Skeletal muscle satellite cell (primary cell): ENCODE measurements around the gene ERCC2.

Source experiments
- H3K27me3 ChIP-seq: 2 replicates; pipeline ENCODE4 v1.7.0; 2013; ENCODE audit warnings: low read length; ENCODE audit not compliant: control insufficient read depth, insufficient read depth
- H3K36me3 ChIP-seq: 2 replicates; pipeline ENCODE4 v1.7.0; 2013; ENCODE audit warnings: mild to moderate bottlenecking, control low read depth, low read length; ENCODE audit not compliant: insufficient read depth
- H3K4me1 ChIP-seq: 2 replicates; pipeline ENCODE4 v1.7.0; 2013; ENCODE audit warnings: low read length; ENCODE audit not compliant: control insufficient read depth, insufficient read depth
- H3K4me2 ChIP-seq: 2 replicates; pipeline ENCODE4 v1.7.0; 2013; ENCODE audit warnings: mild to moderate bottlenecking, low read length
- H3K4me3 ChIP-seq: 2 replicates; pipeline ENCODE4 v1.7.0; 2013; ENCODE audit warnings: low read length
- H3K9ac ChIP-seq: 2 replicates; pipeline ENCODE4 v1.7.0; 2013; ENCODE audit warnings: mild to moderate bottlenecking, low read depth, low read length, moderate library complexity
- H3K9me3 ChIP-seq: replicated peaks from 2 replicates; pipeline ENCODE4 v1.7.0; 2013; ENCODE audit warnings: mild to moderate bottlenecking, control low read depth, low read length

Gene ERCC2

DNA sequence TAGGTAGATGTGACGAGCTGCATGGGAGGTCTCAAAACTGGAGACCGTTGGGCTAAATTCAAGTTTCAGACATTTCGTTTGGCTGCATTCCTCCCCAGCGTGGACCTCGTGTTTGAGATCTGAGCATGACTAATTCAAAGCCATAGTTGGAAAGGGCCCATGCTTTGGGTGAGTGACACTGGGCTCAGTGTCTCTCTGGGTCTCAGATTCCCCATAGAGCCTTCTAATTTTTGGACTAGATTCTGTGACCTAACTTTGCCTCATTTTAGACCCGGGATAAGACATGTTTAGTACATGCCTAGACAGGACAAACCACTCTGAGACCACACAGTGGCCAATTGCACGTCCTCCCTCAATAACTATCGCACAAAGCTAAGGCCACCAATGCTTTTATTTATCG is 64.3 kb downstream of the ERCC2 start:
- H3K9ac ChIP-seq: no peak overlapping the region
- peaks cover 5% of the 10 kb centered on the region for H3K27me3 ChIP-seq
- H3K4me1 ChIP-seq: no peaks in the 10 kb centered on the region
- H3K9me3 ChIP-seq: no peaks in the 10 kb centered on the region
- H3K4me3 ChIP-seq: no peak overlapping the region
- no peak overlapping the region for H3K4me2 ChIP-seq
- H3K36me3 ChIP-seq: peaks cover 2% of the 10 kb centered on the region

DNA sequence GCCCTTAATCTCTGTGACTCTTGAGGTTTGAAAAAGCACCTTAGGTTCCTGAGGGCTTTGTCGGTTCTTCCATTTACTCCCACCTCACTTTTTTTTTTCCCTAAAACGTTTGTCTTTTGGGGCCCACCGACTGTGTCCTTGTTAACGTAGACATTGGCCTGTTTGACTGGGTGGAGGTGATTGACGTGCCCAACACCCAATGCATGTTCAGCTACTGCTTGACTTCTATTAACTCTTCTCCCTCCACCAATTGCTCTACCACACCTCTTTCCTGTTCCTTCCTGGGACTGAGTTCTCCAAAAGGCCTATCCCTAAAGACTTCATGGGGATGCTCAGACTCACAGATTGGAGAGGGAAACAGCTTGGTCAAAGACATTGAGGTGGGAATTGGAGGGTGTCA is 65.0 kb downstream of the ERCC2 start:
- no peaks in the 10 kb centered on the region for H3K9me3 ChIP-seq
- peaks cover 5% of the 10 kb centered on the region for H3K27me3 ChIP-seq
- H3K9ac ChIP-seq: no peak overlapping the region
- peaks cover 2% of the 10 kb centered on the region for H3K36me3 ChIP-seq
- H3K4me1 ChIP-seq: no peaks in the 10 kb centered on the region
- H3K4me2 ChIP-seq: no peak overlapping the region
- no peak overlapping the region for H3K4me3 ChIP-seq

DNA sequence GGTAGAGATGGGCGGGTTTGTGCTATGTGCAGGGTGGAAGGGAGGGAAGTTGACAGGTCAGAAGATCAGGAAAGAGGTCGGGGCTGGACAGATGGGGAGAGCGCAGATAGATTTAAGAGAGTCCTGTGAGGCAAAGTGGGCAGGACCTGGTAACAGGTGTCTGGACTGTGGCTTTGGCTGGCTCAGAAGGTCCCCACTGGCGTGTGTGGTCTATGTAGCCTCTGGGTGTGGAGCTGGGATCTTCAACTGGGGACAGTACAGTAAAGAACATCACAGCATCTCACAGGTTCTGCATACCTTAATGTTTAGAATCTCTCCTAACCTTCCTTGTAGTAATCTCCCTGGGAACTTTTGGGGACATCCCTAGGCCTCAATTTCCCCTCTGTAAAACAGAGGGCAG is 65.4 kb downstream of the ERCC2 start:
- Histone ChIP-seq H3K9ac (no peak overlapping the region), H3K9me3 (no peaks in the 10 kb centered on the region), H3K27me3 (peaks cover 5% of the 10 kb centered on the region), H3K4me1 (no peaks in the 10 kb centered on the region), H3K4me3 (no peak overlapping the region), H3K36me3 (peaks cover 2% of the 10 kb centered on the region), H3K4me2 (no peak overlapping the region)

DNA sequence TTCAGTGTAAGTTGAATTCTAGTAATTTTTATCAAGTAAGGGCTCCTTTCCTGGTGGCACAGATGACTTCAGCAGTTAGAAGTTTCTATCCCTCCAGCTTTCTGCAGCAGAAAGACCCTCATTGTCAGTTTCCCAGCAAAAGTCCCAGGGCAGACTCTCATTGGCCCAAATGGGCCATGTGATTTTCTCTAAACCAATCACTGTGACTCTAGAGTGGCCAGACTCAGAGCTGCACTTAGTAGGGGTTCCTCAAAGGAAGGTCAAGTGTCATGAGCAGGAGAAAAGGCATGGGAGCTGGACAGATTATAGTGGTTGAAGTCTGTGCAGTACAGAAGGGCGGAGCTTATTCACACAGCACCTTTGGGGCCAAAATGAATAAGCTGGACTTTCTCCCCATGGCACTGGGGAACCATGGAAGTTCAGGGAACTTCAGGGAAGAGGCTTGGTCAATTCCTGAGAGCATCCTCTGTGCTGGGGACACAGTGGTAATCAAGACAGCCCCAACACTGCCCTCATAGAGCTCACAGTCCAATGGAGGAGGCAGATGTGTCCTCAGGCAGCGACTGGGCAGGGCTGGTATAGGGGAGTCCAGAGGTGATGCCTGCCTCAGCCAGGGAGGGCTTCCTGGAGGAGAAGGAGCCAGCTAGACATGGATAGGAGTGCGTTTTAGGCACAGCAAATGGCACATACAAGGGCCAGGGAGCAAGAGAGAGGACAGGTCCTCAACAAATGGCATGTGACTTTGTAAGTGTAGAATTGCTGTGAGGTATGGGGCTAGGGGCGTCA is 66.0 kb downstream of the ERCC2 start:
- H3K36me3 ChIP-seq: peaks cover 2% of the 10 kb centered on the region
- no peak overlapping the region for H3K4me3 ChIP-seq
- H3K9me3 ChIP-seq: no peaks in the 10 kb centered on the region
- H3K4me1 ChIP-seq: no peaks in the 10 kb centered on the region
- H3K4me2 ChIP-seq: no peak overlapping the region
- no peak overlapping the region for H3K9ac ChIP-seq
- H3K27me3 ChIP-seq: peaks cover 5% of the 10 kb centered on the region

DNA sequence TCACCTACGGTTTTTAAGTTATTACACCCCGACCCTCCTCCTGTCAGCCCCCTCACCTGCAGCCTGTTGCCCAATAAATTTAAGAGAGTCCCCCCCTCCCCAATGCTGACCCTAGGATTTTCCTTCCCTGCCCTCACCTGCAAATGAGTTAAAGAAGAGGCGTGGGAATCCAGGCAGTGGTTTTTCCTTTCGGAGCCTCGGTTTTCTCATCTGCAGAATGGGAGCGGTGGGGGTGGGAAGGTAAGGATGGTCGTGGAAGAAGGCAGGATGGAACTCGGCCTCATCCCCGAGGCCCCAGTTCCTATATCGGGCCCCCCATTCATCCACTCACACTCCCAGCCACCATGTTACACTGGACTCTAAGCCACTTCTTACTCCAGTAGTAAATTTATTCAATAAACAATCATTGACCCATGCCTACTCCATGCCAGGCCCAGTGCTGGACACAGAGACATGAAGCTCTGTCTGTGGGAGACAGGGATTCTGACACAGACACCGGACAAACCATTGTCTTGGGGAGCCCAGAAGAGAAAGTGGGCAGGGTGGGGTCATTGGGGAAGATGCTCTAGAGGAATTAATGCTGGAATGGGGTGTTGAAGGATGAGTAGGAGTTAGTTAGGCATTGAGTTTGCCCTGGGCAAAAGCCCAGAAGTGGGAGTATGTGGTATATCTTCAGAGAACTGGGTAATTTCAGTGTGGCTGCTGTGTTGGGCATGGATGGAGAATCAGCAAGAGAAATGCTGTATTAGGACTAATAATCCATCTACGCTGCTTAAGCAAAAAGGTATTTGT is 66.9 kb downstream of the ERCC2 start:
- Histone ChIP-seq H3K4me3 (no peak overlapping the region), H3K36me3 (peaks cover 2% of the 10 kb centered on the region)

DNA sequence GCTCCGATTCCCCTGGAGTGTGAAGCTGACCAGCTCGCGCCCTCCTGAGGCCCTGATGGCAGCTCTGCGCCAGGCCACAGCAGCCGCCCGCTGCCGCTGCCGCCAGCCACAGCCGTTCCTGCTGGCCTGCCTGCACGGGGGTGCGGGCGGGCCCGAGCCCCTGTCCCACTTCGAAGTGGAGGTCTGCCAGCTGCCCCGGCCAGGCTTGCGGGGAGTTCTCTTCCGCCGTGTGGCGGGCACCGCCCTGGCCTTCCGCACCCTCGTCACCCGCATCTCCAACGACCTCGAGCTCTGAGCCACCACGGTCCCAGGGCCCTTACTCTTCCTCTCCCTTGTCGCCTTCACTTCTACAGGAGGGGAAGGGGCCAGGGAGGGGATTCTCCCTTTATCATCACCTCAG is 68.0 kb downstream of the ERCC2 start:
- Histone ChIP-seq H3K4me2 (no peak overlapping the region), H3K36me3 (peaks cover 9% of the 10 kb centered on the region), H3K9ac (no peak overlapping the region)

More for the DNA sequence above, 66.9 kb downstream of the ERCC2 start:
- Histone ChIP-seq H3K27me3 (peaks cover 5% of the 10 kb centered on the region), H3K9ac (no peak overlapping the region), H3K4me1 (no peaks in the 10 kb centered on the region), H3K4me2 (no peak overlapping the region), H3K9me3 (no peaks in the 10 kb centered on the region)

More for the DNA sequence above, 68.0 kb downstream of the ERCC2 start:
- Histone ChIP-seq H3K9me3 (no peaks in the 10 kb centered on the region), H3K4me1 (no peaks in the 10 kb centered on the region), H3K27me3 (peaks cover 5% of the 10 kb centered on the region), H3K4me3 (no peak overlapping the region)
